ENCODE data around the gene GGNBP2. TPM values are rescaled to one million over a fixed set of nuclear protein-coding genes. Genes with fewer than 3 reads are reported as not detected.

Gene GGNBP2
- total and polyA plus RNA-seq, 2 donors (not counting 1 experiment from before 2014, with no cell fraction given) = 77.0 to 81.9 TPM

- Histone ChIP-seq H3K4me3 (replicated peaks in 1 of 4; ENCODE audit: control extremely low read depth in 1 of 4, insufficient read depth in 1 of 4, low read depth in 3 of 4, low read length in 4 of 4) (no peak overlapping the region), H2AFZ (ENCODE audit: low read length) (no peak overlapping the region), H3K27ac (ENCODE audit: insufficient read depth, low read length) (no peak overlapping the region), H4K20me1 (ENCODE audit: control insufficient read depth, extremely low read depth, insufficient read depth, low read length) (no peaks in the 10 kb centered on the region), H3K27me3 (ENCODE audit: control insufficient read depth, insufficient read depth, low read length) (no peaks in the 10 kb centered on the region), H3K79me2 (ENCODE audit: control insufficient read depth, insufficient read depth, low read length) (peaks cover 10% of the 10 kb centered on the region), H3K9ac (ENCODE audit: insufficient read depth, low read length) (no peak overlapping the region), H3K36me3 (ENCODE audit: control insufficient read depth, insufficient read depth, low read length) (no peaks in the 10 kb centered on the region), H3K9me3 (ENCODE audit: control insufficient read depth, insufficient read depth, low read depth, low read length) (no peaks in the 10 kb centered on the region), H3K4me1 (ENCODE audit: control insufficient read depth, extremely low read depth, insufficient read depth, low read length) (peaks cover 2% of the 10 kb centered on the region), H3K4me2 (ENCODE audit: extremely low read depth, insufficient read depth, low read length) (no peak overlapping the region)
- TF ChIP-seq EZH2 (IDR thresholded peaks at IDR 0.05; ENCODE audit: low read length, missing control alignments) = no peak
- TF ChIP-seq, protein P1, sequence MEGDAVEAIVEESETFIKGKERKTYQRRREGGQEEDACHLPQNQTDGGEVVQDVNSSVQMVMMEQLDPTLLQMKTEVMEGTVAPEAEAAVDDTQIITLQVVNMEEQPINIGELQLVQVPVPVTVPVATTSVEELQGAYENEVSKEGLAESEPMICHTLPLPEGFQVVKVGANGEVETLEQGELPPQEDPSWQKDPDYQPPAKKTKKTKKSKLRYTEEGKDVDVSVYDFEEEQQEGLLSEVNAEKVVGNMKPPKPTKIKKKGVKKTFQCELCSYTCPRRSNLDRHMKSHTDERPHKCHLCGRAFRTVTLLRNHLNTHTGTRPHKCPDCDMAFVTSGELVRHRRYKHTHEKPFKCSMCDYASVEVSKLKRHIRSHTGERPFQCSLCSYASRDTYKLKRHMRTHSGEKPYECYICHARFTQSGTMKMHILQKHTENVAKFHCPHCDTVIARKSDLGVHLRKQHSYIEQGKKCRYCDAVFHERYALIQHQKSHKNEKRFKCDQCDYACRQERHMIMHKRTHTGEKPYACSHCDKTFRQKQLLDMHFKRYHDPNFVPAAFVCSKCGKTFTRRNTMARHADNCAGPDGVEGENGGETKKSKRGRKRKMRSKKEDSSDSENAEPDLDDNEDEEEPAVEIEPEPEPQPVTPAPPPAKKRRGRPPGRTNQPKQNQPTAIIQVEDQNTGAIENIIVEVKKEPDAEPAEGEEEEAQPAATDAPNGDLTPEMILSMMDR (conservative IDR thresholded peaks at IDR 0.05 in 1 of 2, IDR thresholded peaks at IDR 0.05 in 1 of 2; ENCODE audit: low read depth in 1 of 2, low read length in 2 of 2) = no peak
- no peak for DNase-seq (ENCODE audit: low read depth in 2 of 2)
These were observed 53.4 kb downstream of the GGNBP2 start for GRCh38 chr17:36597866-36598777.

GRCh38 chr17:36598951-36599401 is 54.3 kb downstream of the GGNBP2 start:
- H3K27ac ChIP-seq (ENCODE audit: insufficient read depth, low read length) = no peak overlapping the region
- H3K9ac ChIP-seq (ENCODE audit: insufficient read depth, low read length) = no peak overlapping the region
- no peaks in the 10 kb centered on the region for H3K9me3 ChIP-seq (ENCODE audit: control insufficient read depth, insufficient read depth, low read depth, low read length)
- TF ChIP-seq EZH2 (IDR thresholded peaks at IDR 0.05; ENCODE audit: low read length, missing control alignments) = no peak
- TF ChIP-seq, protein P1 (conservative IDR thresholded peaks at IDR 0.05 in 1 of 2, IDR thresholded peaks at IDR 0.05 in 1 of 2; ENCODE audit: low read depth in 1 of 2, low read length in 2 of 2) = no peak
- H3K36me3 ChIP-seq (ENCODE audit: control insufficient read depth, insufficient read depth, low read length) = no peaks in the 10 kb centered on the region
- no peak for DNase-seq (ENCODE audit: low read depth in 2 of 2)
- no peak overlapping the region for H3K4me2 ChIP-seq (ENCODE audit: extremely low read depth, insufficient read depth, low read length)
- peaks cover 10% of the 10 kb centered on the region for H3K79me2 ChIP-seq (ENCODE audit: control insufficient read depth, insufficient read depth, low read length)
- H3K4me3 ChIP-seq (replicated peaks in 1 of 4; ENCODE audit: control extremely low read depth in 1 of 4, insufficient read depth in 1 of 4, low read depth in 3 of 4, low read length in 4 of 4) = no peak overlapping the region
- no peak overlapping the region for H2AFZ ChIP-seq (ENCODE audit: low read length)
- no peaks in the 10 kb centered on the region for H4K20me1 ChIP-seq (ENCODE audit: control insufficient read depth, extremely low read depth, insufficient read depth, low read length)
- H3K27me3 ChIP-seq (ENCODE audit: control insufficient read depth, insufficient read depth, low read length) = no peaks in the 10 kb centered on the region
- H3K4me1 ChIP-seq (ENCODE audit: control insufficient read depth, extremely low read depth, insufficient read depth, low read length) = peaks cover 2% of the 10 kb centered on the region

GRCh38 chr17:36599546-36600250 is 55.0 kb downstream of the GGNBP2 start:
- DNase-seq (ENCODE audit: low read depth in 2 of 2) = no peak
- TF ChIP-seq, protein P1 (conservative IDR thresholded peaks at IDR 0.05 in 1 of 2, IDR thresholded peaks at IDR 0.05 in 1 of 2; ENCODE audit: low read depth in 1 of 2, low read length in 2 of 2) = no peak
- no peak for TF ChIP-seq EZH2 (IDR thresholded peaks at IDR 0.05; ENCODE audit: low read length, missing control alignments)
- Histone ChIP-seq H3K36me3 (ENCODE audit: control insufficient read depth, insufficient read depth, low read length) (no peaks in the 10 kb centered on the region), H3K9ac (ENCODE audit: insufficient read depth, low read length) (no peak overlapping the region), H4K20me1 (ENCODE audit: control insufficient read depth, extremely low read depth, insufficient read depth, low read length) (no peaks in the 10 kb centered on the region), H3K4me3 (replicated peaks in 1 of 4; ENCODE audit: control extremely low read depth in 1 of 4, insufficient read depth in 1 of 4, low read depth in 3 of 4, low read length in 4 of 4) (no peak overlapping the region), H3K9me3 (ENCODE audit: control insufficient read depth, insufficient read depth, low read depth, low read length) (no peaks in the 10 kb centered on the region), H3K4me2 (ENCODE audit: extremely low read depth, insufficient read depth, low read length) (no peak overlapping the region), H3K27me3 (ENCODE audit: control insufficient read depth, insufficient read depth, low read length) (no peaks in the 10 kb centered on the region), H2AFZ (ENCODE audit: low read length) (no peak overlapping the region), H3K4me1 (ENCODE audit: control insufficient read depth, extremely low read depth, insufficient read depth, low read length) (peaks cover 4% of the 10 kb centered on the region), H3K27ac (ENCODE audit: insufficient read depth, low read length) (no peak overlapping the region), H3K79me2 (ENCODE audit: control insufficient read depth, insufficient read depth, low read length) (peaks cover 10% of the 10 kb centered on the region)

Data from fibroblast of lung (primary cell).